Astrocyte (in vitro differentiated cells and primary cell): ENCODE results near the gene ZNF618. TPM values are rescaled to one million over a fixed set of nuclear protein-coding genes. Genes with fewer than 3 reads are reported as not detected.
A peak's percentile ranks its signal among the peaks of the same experiment; 100 is the strongest.

Experiments
- DNase-seq: peaks from one replicate; pipeline ENCODE4 v3.0.0-alpha.2; 2010; ENCODE audit warnings: low read depth
- FAIRE-seq: peaks from 2 replicates; lab custom pipeline; 2011; peaks lifted over from hg19 to GRCh38; lab: Jason Lieb, UNC
- H2AFZ ChIP-seq: 2 replicates; pipeline ENCODE4 v1.6.0; 2012; ENCODE audit warnings: low read depth, low read length, inconsistent platforms
- H3K27ac ChIP-seq: 2 replicates; pipeline ENCODE4 v1.5.1; 2011; ENCODE audit warnings: low read depth, low read length, inconsistent platforms
- H3K27me3 ChIP-seq: 2 replicates; pipeline ENCODE4 v1.6.0; 2011; ENCODE audit warnings: low read length, inconsistent platforms; ENCODE audit not compliant: insufficient read depth
- H3K36me3 ChIP-seq: 2 replicates; pipeline ENCODE4 v1.5.1; 2011; ENCODE audit warnings: low read length, inconsistent platforms; ENCODE audit not compliant: insufficient read depth
- H3K4me1 ChIP-seq: 2 replicates; pipeline ENCODE4 v1.5.1; 2011; ENCODE audit warnings: low read length, inconsistent platforms; ENCODE audit not compliant: insufficient read depth
- H3K4me2 ChIP-seq: 2 replicates; pipeline ENCODE4 v1.6.0; 2012; ENCODE audit warnings: low read length, inconsistent platforms
- H3K4me3 ChIP-seq: 2 replicates; pipeline ENCODE4 v1.5.1; 2011; ENCODE audit warnings: low read depth, mild to moderate bottlenecking, low read length, inconsistent platforms; ENCODE audit not compliant: insufficient read depth
- H3K79me2 ChIP-seq: 2 replicates; pipeline ENCODE4 v1.6.0; 2012; ENCODE audit warnings: mild to moderate bottlenecking, low read length, inconsistent platforms; ENCODE audit not compliant: insufficient read depth
- H3K9ac ChIP-seq: 2 replicates; pipeline ENCODE4 v1.6.0; 2012; ENCODE audit warnings: mild to moderate bottlenecking, low read length, inconsistent platforms
- H3K9me3 ChIP-seq: 2 replicates; pipeline ENCODE4 v1.5.1; 2012; ENCODE audit warnings: low read depth, mild to moderate bottlenecking, low read length, inconsistent platforms; ENCODE audit not compliant: insufficient read depth
- H4K20me1 ChIP-seq: 2 replicates; pipeline ENCODE4 v1.6.0; 2012; ENCODE audit warnings: low read length, inconsistent platforms; ENCODE audit not compliant: insufficient read depth
- H3K27ac Mint-ChIP-seq: one replicate; pipeline ENCODE4 v1.8.0; 2021; ENCODE audit warnings: mild to moderate bottlenecking, mixed read lengths; ENCODE audit not compliant: unreplicated experiment
- H3K27me3 Mint-ChIP-seq: one replicate; pipeline ENCODE4 v1.8.0; 2021; ENCODE audit warnings: low read depth, mixed read lengths; ENCODE audit not compliant: unreplicated experiment
- H3K36me3 Mint-ChIP-seq: one replicate; pipeline ENCODE4 v1.8.0; 2021; ENCODE audit warnings: low read depth, mixed read lengths; ENCODE audit not compliant: unreplicated experiment
- H3K4me1 Mint-ChIP-seq: one replicate; pipeline ENCODE4 v1.8.0; 2021; ENCODE audit warnings: low read depth, mixed read lengths; ENCODE audit not compliant: unreplicated experiment
- H3K4me3 Mint-ChIP-seq: one replicate; pipeline ENCODE4 v1.8.0; 2021; ENCODE audit warnings: mild to moderate bottlenecking, moderate library complexity, mixed read lengths; ENCODE audit not compliant: unreplicated experiment
- H3K9me3 Mint-ChIP-seq: one replicate; pipeline ENCODE4 v1.8.0; 2021; ENCODE audit warnings: mild to moderate bottlenecking, mixed read lengths; ENCODE audit not compliant: unreplicated experiment
- EZH2 ChIP-seq: IDR thresholded peaks from 2 replicates; pipeline ENCODE4 v1.6.1; 2012; ENCODE audit warnings: mild to moderate bottlenecking, low read length, inconsistent platforms; ENCODE audit not compliant: insufficient read depth
- total RNA-seq: library from RNA; stranded (reverse); gene quantifications from 2 replicates; pipeline ENCODE4 v1.2.1, GENCODE V29; 2021
- TF ChIP-seq, protein P1 (sequence below): IDR thresholded peaks from 2 replicates; pipeline ENCODE4 v1.5.1; 2011; ENCODE audit warnings: low read depth, mild to moderate bottlenecking, inconsistent platforms, low read length, moderate library complexity; ENCODE audit not compliant: insufficient read depth

The ZNF618 gene
- total RNA-seq, 1 donor from 2014 or later: 30.1 TPM

- H3K27ac Mint-ChIP-seq: no peak overlapping the region
- Histone ChIP-seq H3K4me1 (no peaks in the 10 kb centered on the region), H3K27ac (no peak overlapping the region), H3K79me2 (peaks cover 87% of the 10 kb centered on the region), H2AFZ (no peak overlapping the region), H3K9ac (no peak overlapping the region), H3K4me2 (no peak overlapping the region), H3K9me3 (no peaks in the 10 kb centered on the region), H4K20me1 (peaks cover 79% of the 10 kb centered on the region), H3K4me3 (no peak overlapping the region), H3K36me3 (no peaks in the 10 kb centered on the region), H3K27me3 (no peaks in the 10 kb centered on the region)
- H3K4me3 Mint-ChIP-seq: no peak overlapping the region
- H3K27me3 Mint-ChIP-seq: peaks cover 2% of the 10 kb centered on the region
- TF ChIP-seq, protein P1, sequence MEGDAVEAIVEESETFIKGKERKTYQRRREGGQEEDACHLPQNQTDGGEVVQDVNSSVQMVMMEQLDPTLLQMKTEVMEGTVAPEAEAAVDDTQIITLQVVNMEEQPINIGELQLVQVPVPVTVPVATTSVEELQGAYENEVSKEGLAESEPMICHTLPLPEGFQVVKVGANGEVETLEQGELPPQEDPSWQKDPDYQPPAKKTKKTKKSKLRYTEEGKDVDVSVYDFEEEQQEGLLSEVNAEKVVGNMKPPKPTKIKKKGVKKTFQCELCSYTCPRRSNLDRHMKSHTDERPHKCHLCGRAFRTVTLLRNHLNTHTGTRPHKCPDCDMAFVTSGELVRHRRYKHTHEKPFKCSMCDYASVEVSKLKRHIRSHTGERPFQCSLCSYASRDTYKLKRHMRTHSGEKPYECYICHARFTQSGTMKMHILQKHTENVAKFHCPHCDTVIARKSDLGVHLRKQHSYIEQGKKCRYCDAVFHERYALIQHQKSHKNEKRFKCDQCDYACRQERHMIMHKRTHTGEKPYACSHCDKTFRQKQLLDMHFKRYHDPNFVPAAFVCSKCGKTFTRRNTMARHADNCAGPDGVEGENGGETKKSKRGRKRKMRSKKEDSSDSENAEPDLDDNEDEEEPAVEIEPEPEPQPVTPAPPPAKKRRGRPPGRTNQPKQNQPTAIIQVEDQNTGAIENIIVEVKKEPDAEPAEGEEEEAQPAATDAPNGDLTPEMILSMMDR: no peak
- no peak for TF ChIP-seq EZH2
- H3K4me1 Mint-ChIP-seq: peaks cover 5% of the 10 kb centered on the region
- H3K36me3 Mint-ChIP-seq: peaks cover 13% of the 10 kb centered on the region
- FAIRE-seq (no peak), DNase-seq (no peak)
- no peaks in the 10 kb centered on the region for H3K9me3 Mint-ChIP-seq
These were observed 43.8 kb downstream of the ZNF618 start for GRCh38 chr9:113919871-113920270.

- Histone ChIP-seq H4K20me1 (peaks cover 69% of the 10 kb centered on the region), H3K27ac (no peak overlapping the region), H3K9ac (no peak overlapping the region), H3K4me3 (no peak overlapping the region), H3K36me3 (no peaks in the 10 kb centered on the region), H3K79me2 (peaks cover 87% of the 10 kb centered on the region), H3K27me3 (no peaks in the 10 kb centered on the region), H2AFZ (no peak overlapping the region), H3K9me3 (no peaks in the 10 kb centered on the region), H3K4me2 (no peak overlapping the region), H3K4me1 (no peaks in the 10 kb centered on the region)
- H3K27me3 Mint-ChIP-seq: no peaks in the 10 kb centered on the region
- peak overlapping the region; percentile 37 for H3K27ac Mint-ChIP-seq
- no peak overlapping the region for H3K4me3 Mint-ChIP-seq
- no peaks in the 10 kb centered on the region for H3K9me3 Mint-ChIP-seq
- peaks cover 11% of the 10 kb centered on the region for H3K36me3 Mint-ChIP-seq
- peaks cover 5% of the 10 kb centered on the region for H3K4me1 Mint-ChIP-seq
- DNase-seq (no peak), FAIRE-seq (no peak)
- no peak for TF ChIP-seq EZH2
- TF ChIP-seq, protein P1: no peak
These were observed 44.8 kb downstream of the ZNF618 start for GRCh38 chr9:113920872-113921271.

DNA sequence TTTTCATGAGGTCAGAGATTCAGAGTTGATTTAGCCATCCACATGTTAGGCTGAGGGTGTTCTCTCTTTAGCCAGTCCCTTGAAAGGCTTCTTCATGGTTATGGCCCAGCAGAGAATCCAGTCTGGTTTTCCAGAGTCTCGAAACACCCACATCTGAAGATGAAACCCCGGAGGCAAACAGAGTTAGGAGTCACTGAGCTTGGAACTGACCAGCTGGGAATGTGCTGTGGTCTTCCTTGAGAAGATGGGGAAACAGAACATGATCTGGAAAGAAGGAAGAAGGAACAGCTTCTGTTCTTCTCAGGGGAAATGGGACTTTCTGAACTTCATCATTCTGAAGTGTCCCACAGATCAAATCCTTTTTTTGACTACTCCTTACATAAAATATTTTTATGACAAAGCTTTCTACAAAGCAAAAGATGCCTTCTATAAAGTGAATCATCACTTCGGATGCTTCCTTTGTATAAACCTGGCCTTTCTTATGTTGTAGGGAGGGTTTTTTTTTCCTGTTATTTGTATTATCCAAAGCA, 45.4 kb downstream of the ZNF618 start:
- Histone ChIP-seq H3K27me3 (no peaks in the 10 kb centered on the region), H3K9ac (no peak overlapping the region), H3K4me2 (peak overlapping the region; percentile 9), H3K27ac (no peak overlapping the region), H3K9me3 (no peaks in the 10 kb centered on the region), H3K4me3 (no peak overlapping the region), H4K20me1 (peaks cover 65% of the 10 kb centered on the region), H3K79me2 (peaks cover 86% of the 10 kb centered on the region), H3K4me1 (no peaks in the 10 kb centered on the region), H3K36me3 (no peaks in the 10 kb centered on the region), H2AFZ (no peak overlapping the region)
- Mint-ChIP-seq H3K4me1 (peaks cover 5% of the 10 kb centered on the region), H3K27me3 (no peaks in the 10 kb centered on the region), H3K36me3 (peaks cover 8% of the 10 kb centered on the region), H3K4me3 (no peak overlapping the region), H3K27ac (no peak overlapping the region), H3K9me3 (no peaks in the 10 kb centered on the region)
- TF ChIP-seq, protein P1: no peak
- no peak for TF ChIP-seq EZH2
- DNase-seq: no peak
- FAIRE-seq: no peak
